Testis (tissue), 2 donors: ENCODE data around the gene TPM2.

ENCODE experiments used
- POLR2A ChIP-seq: fragments of 450-650 bp; IDR thresholded peaks from one replicate; pipeline ENCODE4 v1.6.1; 2017; ENCODE audit warnings: antibody characterized with exemption, mild to moderate bottlenecking, moderate library complexity
- TF ChIP-seq, protein P1 (sequence below), 3 experiments: fragments of 450-650 bp in 2 of 3; fragments of 200-600 bp in 1 of 3; sonication (generic) in 1 of 3; IDR thresholded peaks; one replicate each; pipeline ENCODE4 v1.5.1; 2016 to 2019; ENCODE audit warnings: antibody characterized with exemption in 3 of 3, mild to moderate bottlenecking in 2 of 3, moderate library complexity in 1 of 3

- TF ChIP-seq, protein P1, sequence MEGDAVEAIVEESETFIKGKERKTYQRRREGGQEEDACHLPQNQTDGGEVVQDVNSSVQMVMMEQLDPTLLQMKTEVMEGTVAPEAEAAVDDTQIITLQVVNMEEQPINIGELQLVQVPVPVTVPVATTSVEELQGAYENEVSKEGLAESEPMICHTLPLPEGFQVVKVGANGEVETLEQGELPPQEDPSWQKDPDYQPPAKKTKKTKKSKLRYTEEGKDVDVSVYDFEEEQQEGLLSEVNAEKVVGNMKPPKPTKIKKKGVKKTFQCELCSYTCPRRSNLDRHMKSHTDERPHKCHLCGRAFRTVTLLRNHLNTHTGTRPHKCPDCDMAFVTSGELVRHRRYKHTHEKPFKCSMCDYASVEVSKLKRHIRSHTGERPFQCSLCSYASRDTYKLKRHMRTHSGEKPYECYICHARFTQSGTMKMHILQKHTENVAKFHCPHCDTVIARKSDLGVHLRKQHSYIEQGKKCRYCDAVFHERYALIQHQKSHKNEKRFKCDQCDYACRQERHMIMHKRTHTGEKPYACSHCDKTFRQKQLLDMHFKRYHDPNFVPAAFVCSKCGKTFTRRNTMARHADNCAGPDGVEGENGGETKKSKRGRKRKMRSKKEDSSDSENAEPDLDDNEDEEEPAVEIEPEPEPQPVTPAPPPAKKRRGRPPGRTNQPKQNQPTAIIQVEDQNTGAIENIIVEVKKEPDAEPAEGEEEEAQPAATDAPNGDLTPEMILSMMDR (IDR thresholded peaks at IDR 0.05), result no peak
- no peak for TF ChIP-seq POLR2A
Observed at GRCh38 chr9:35686222-35687203, 3.2 kb downstream of the TPM2 start.
